Measurements from ENCODE around the gene OVOL2.

GRCh38 chr20:18032977-18033892 is 24.5 kb downstream of the OVOL2 start:
- TF ChIP-seq CTCF (IDR thresholded peaks at IDR 0.05) (no peak), POLR2A (IDR thresholded peaks at IDR 0.05) (no peak)
